ENCODE measurements around the gene ATP8A2.

The ATP8A2 gene

DNA sequence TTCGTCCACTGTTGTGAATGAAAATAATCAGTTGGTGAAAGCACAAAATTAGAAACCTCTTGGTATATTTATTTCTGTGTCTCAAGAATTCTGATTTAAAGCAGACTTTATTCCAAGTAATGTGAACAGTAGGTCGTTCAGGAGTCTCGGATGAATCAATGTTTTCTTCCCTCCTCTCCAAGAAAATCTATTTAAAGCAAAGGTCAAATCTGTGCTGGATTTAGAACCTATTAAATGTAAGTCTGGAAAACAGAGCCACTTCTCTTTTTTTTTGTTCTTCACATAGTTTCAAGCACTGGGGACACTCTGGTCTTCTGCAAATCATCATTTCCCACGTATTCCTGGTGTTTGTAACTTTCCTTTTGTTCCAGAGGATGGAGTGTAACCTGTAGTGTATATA lies 312.7 kb downstream of the ATP8A2 start:
- no peak for DNase-seq (ENCODE audit: low read depth)

GRCh38 chr13:25686831-25687470 lies 315.2 kb downstream of the ATP8A2 start:
- no peak for DNase-seq (ENCODE audit: low read depth)

- DNase-seq (ENCODE audit: low read depth) = no peak
Measured at GRCh38 chr13:25687471-25688225, 315.9 kb downstream of the ATP8A2 start.

GRCh38 chr13:25688536-25688935 lies 316.8 kb downstream of the ATP8A2 start:
- no peak for DNase-seq (ENCODE audit: low read depth)

DNA sequence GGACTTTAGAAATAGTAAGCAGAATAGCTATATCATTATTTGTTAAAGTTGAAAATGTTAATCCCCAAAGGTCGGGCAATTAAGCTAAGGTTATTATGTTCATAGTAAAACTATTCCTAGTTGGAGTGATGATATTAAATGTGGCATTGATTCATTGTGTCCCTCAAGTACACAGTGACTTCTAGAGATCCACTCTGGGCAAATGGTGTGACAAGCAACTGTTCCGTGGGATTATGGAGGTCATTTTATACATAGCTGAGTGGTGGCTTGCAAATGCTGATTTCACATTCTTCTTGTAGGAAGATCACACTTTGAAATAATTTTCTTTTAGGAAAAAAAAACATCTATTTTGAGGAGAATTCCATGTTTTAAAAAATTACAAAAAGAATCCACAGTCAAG lies 317.8 kb downstream of the ATP8A2 start:
- DNase-seq (ENCODE audit: low read depth) = no peak

DNA sequence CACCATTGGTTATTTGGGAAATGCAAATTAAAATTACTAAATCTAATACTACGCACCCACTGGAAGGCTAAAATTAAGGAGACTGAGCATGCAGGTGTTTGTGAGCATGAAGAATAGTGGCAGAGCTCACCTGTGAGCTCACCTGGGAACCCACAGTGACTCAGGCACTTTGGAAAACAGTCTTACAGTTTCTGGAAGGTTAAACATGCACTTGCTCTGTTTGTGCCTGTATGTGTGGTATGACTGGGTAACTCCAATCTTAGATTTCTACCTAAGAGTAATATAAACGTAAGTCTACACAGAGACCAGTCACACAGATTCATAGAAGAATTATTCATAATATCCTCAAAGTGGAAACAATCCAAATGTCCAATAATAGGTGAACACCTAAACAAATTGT lies 318.8 kb downstream of the ATP8A2 start:
- DNase-seq (ENCODE audit: low read depth) = no peak

DNA sequence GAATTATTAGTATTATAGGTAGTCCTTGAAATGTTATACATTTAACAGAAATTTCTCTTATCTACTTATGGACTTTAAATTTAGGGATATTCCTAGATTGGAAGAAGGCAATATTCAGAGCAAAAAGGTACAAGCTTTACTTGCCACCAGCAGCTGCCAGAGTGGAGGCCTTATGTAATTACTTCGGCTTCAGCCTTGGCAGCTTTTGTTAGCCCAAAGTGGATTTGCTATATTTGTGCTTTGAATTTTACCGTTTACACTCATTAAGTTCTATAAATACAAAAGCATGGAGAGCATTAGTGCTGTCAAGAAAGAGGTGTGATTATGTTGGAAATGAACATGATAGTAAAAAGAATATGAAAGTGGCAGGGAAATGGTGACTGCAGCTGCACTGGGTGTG lies 319.9 kb downstream of the ATP8A2 start:
- no peak for DNase-seq (ENCODE audit: low read depth)

DNA sequence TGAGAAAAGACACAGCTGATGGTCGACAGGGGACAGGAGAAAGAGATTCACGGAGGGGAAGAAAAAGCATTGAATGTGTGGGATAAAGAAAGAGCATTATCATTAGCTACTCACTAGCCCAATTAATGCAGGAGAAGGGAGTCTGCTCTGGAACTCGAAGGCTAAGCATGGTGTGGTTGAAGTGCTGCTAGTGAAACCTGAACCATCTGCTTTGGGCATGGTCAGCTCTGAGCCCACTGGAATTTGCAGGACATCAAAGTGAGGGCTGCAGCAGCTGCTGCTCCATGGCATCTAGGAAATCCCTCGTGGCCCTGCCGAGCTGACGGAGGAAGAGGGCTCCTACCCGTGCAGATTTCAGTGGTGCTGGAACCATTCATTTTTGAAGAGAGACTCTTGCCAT lies 320.3 kb downstream of the ATP8A2 start:
- no peak for DNase-seq (ENCODE audit: low read depth)

DNA sequence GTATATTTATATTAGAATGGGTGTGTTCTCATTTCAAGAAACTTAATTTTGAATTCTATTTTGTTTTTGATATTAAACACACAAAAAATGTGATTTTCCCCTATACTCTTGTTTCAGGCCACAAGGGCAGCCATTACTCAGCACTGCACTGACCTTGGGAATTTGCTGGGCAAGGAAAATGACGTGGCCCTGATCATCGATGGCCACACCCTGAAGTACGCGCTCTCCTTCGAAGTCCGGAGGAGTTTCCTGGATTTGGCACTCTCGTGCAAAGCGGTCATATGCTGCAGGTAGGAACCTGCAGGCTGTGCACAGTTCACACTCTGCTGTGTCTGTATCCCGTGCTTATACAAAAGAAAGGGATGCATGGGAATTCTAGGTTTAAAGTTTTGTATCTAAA lies 327.3 kb downstream of the ATP8A2 start:
- DNase-seq (ENCODE audit: low read depth) = no peak

DNA sequence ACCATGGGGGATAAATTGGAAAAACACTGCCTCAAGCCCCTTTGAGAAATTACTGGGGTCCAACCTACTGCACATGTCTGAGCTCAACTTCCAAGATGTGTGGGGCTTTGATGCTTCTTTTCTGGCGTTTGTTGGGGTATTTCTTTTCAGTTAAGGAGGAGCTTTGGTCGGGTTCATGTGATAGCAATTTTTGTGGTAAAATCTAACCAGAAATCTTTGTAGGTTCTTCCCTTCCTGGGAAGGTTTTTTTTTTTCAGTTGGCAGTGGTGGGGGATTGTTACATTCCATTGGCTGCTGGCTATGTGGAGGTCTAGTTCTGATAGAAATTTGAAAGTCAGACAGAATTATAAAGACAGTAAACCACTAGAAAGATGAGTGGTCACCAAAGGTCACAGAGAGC lies 327.8 kb downstream of the ATP8A2 start:
- DNase-seq (ENCODE audit: low read depth) = no peak

DNA sequence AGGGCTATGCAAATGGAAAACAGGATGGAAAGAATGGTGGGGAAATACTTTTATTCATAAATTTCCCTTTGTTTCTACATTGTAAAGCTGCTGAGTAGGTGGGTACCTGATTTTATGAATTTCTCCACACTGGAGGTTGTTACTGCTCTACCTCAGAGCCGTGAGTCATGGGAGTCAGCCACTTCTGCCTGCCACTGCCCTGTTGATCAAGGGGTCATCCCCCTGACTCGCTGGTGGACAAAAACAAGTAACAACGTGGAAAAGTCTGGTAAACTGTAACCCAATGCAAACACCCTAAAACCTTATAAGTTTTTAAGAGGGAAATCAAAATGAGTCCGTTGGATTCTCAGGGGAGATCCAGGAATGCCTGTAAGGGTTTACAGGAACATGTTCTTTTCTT lies 329.5 kb downstream of the ATP8A2 start:
- no peak for DNase-seq (ENCODE audit: low read depth)

- DNase-seq (ENCODE audit: low read depth) = no peak
Measured at GRCh38 chr13:25702386-25702785, 330.6 kb downstream of the ATP8A2 start.

DNA sequence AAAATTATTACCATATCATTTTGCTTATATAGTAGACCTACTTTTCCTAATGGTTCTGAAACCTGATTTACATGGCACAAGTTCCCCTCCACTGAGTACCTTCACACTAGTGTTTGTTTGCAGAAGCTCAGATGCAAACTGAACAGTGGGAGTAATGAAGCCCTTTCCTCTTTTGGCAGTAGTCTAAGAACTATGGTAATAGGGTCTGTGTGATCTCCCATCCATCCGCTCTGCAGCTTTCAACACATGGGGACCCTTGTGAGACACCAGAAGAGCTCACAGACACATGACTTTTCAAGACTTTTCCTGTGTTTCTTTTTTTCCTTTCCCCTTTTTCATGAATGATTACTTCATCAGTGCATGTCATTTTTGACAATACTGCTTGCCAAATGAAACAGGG lies 336.0 kb downstream of the ATP8A2 start:
- no peak for DNase-seq (ENCODE audit: low read depth)

DNA sequence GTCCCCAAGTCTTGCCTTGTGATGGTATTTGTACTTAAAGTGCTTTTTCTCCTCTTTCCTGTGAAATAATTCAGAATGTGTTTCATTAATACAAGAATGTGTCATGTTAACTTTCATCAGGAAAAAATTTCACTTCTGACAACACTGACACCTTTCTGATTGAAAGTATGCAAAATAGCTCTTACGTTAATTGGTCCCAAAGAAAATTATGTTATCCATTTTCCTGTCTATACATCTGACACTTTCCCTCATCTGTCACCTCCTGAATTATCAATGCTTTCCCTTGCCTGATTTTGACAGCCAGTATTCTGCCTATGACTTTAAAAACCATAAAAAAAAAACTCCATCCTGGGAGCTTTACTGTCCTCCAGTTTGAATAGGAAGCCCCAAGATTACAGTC lies 336.5 kb downstream of the ATP8A2 start:
- no peak for DNase-seq (ENCODE audit: low read depth)

GRCh38 chr13:25709088-25709487 lies 337.3 kb downstream of the ATP8A2 start:
- DNase-seq (ENCODE audit: low read depth) = no peak

- DNase-seq (ENCODE audit: low read depth) = no peak
Measured at GRCh38 chr13:25715760-25716159, 344.0 kb downstream of the ATP8A2 start.

- no peak for DNase-seq (ENCODE audit: low read depth)
Measured at GRCh38 chr13:25717666-25718197, 346.0 kb downstream of the ATP8A2 start.

DNA sequence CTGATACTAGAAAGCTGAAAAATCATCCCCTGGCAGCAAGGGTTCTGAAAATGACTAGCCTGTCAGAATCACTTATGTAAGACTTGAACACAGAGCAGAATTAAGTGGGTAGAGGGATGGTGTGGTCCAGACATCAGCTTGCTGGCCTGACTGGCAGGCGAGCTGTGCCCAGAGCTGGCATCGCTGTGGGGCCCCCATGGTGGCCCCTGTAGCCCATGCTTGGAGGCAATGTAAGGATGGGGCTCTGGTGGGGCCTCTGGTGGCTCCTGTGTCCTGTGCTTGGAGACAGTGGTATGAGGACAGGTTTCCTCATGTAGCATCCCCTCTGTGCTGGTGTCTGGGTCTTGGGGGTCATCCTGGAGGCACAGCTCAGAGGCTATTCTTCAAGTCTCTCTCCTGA lies 347.9 kb downstream of the ATP8A2 start:
- no peak for DNase-seq (ENCODE audit: low read depth)

GRCh38 chr13:25722893-25723292 lies 351.1 kb downstream of the ATP8A2 start:
- no peak for DNase-seq (ENCODE audit: low read depth)

GRCh38 chr13:25725104-25725503 lies 353.3 kb downstream of the ATP8A2 start:
- no peak for DNase-seq (ENCODE audit: low read depth)

DNA sequence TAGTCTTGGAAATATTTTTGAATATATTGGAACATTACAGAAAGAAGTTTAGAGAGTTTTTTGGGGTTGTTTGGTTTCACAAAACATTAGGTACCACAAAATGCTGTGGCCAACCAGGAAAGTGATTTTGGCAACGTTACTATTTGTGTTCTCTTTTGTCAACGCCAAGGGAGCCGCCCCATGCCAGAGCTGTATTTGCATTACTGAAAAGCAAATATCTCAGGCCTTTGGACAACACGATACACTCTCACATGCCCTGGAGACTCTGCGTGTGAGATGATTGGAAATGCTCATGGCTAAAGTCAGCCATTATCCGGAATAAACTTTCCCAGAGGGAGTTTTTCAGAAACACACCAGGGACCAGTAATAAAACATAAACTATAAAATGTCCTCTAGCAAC lies 355.5 kb downstream of the ATP8A2 start:
- DNase-seq (ENCODE audit: low read depth) = no peak

- no peak for DNase-seq (ENCODE audit: low read depth)
Measured at GRCh38 chr13:25727810-25728209, 356.0 kb downstream of the ATP8A2 start.

DNA sequence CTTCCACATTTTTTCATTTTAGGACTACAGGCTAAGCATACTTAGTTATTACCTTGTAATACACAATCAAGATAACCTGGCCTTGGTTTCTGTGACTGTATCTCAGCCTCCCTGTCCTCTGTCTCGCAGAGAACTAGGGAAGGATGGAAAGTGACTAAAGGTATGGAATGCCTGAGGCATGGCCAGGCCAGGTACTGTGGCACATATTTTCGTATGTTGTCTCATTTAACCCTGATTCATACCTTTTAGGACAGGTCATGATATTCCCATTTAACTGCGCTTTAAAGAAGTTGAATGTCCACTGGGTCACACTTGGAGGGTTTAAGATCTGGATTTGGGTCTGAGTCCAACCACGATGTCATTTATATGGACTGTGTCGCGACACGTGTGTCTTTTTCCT lies 357.4 kb downstream of the ATP8A2 start:
- no peak for DNase-seq (ENCODE audit: low read depth)

- no peak for DNase-seq (ENCODE audit: low read depth)
Measured at GRCh38 chr13:25731037-25731436, 359.3 kb downstream of the ATP8A2 start.

All from HS-5 (cell line).